GM23338 (cell line): ENCODE results near the gene EREG. TPM values are rescaled to one million over a fixed set of nuclear protein-coding genes. Genes with fewer than 3 reads are reported as not detected.

ENCODE experiments used
- ATAC-seq: fragments of 200-7000 bp; cut with Tn5 transposase; 3 replicates; pipeline ENCODE4 v1.9.1; 2020
- DNase-seq: peaks from one replicate; pipeline ENCODE4 v3.0.0-alpha.2; 2015; ENCODE audit warnings: low spot score
- H2AFZ ChIP-seq: fragments of 200-600 bp; sonication (generic); 2 replicates; pipeline ENCODE4 v1.8.0; 2016; ENCODE audit warnings: antibody characterized with exemption, mild to moderate bottlenecking, moderate library complexity
- H3F3A ChIP-seq: fragments of 200-600 bp; sonication (generic); replicated peaks from 2 replicates; pipeline ENCODE4 v1.8.0; 2017; ENCODE audit warnings: antibody characterized with exemption, mixed run types, low read depth
- H3K27ac ChIP-seq: fragments of 200-600 bp; sonication (generic); 2 replicates; pipeline ENCODE4 v1.6.1; 2016; ENCODE audit warnings: low read depth
- H3K27me3 ChIP-seq: fragments of 200-600 bp; sonication (generic); 2 replicates; pipeline ENCODE4 v1.8.0; 2016; ENCODE audit warnings: mild to moderate bottlenecking, mixed run types, moderate library complexity; ENCODE audit not compliant: insufficient read depth
- H3K36me3 ChIP-seq: fragments of 200-600 bp; sonication (generic); 2 replicates; pipeline ENCODE4 v1.8.0; 2016; ENCODE audit warnings: mild to moderate bottlenecking; ENCODE audit not compliant: insufficient read depth
- H3K4me1 ChIP-seq: fragments of 200-600 bp; sonication (generic); 2 replicates; pipeline ENCODE4 v1.8.0; 2016; ENCODE audit warnings: mild to moderate bottlenecking, moderate library complexity; ENCODE audit not compliant: insufficient read depth
- H3K4me2 ChIP-seq: fragments of 200-600 bp; sonication (generic); 2 replicates; pipeline ENCODE4 v1.7.1; 2017; ENCODE audit warnings: mixed run types
- H3K4me3 ChIP-seq: fragments of 200-600 bp; sonication (generic); 2 replicates; pipeline ENCODE4 v1.6.1; 2016; ENCODE audit warnings: mixed run types
- H3K79me2 ChIP-seq: fragments of 200-600 bp; sonication (generic); replicated peaks from 2 replicates; pipeline ENCODE4 v1.8.0; 2017; ENCODE audit warnings: mild to moderate bottlenecking; ENCODE audit not compliant: insufficient read depth
- H3K9me2 ChIP-seq: fragments of 200-600 bp; sonication (generic); 2 replicates; pipeline ENCODE4 v1.8.0; 2017; ENCODE audit not compliant: insufficient read depth
- H4K20me1 ChIP-seq: fragments of 200-600 bp; sonication (generic); replicated peaks from 2 replicates; pipeline ENCODE4 v1.8.0; 2017; ENCODE audit warnings: mild to moderate bottlenecking; ENCODE audit not compliant: insufficient read depth
- H3K27ac Mint-ChIP-seq: 2 replicates; pipeline ENCODE4 v1.8.0; 2020; ENCODE audit warnings: inconsistent platforms, mild to moderate bottlenecking, moderate library complexity, mixed read lengths
- H3K27me3 Mint-ChIP-seq: 3 replicates; pipeline ENCODE4 v1.8.0; 2022; ENCODE audit warnings: low read depth, mild to moderate bottlenecking, moderate library complexity, mixed read lengths, inconsistent platforms; ENCODE audit not compliant: insufficient read depth, poor library complexity
- H3K36me3 Mint-ChIP-seq: 3 replicates; pipeline ENCODE4 v1.8.0; 2021; ENCODE audit warnings: low read depth, mild to moderate bottlenecking, inconsistent platforms, moderate library complexity, mixed read lengths
- H3K4me1 Mint-ChIP-seq: 3 replicates; pipeline ENCODE4 v1.8.0; 2020; ENCODE audit warnings: mild to moderate bottlenecking, inconsistent platforms, mixed read lengths
- H3K4me3 Mint-ChIP-seq: 3 replicates; pipeline ENCODE4 v1.8.0; 2021; ENCODE audit warnings: moderate library complexity, mild to moderate bottlenecking, inconsistent platforms, mixed read lengths
- H3K9me3 Mint-ChIP-seq: 3 replicates; pipeline ENCODE4 v1.8.0; 2020; ENCODE audit warnings: moderate library complexity, mild to moderate bottlenecking, inconsistent platforms, mixed read lengths
- CREB1 ChIP-seq: fragments of 250-450 bp; sonication (Bioruptor Pico); IDR thresholded peaks from 2 replicates; pipeline ENCODE4 v1.5.0; 2020; ENCODE audit warnings: low read depth, mild to moderate bottlenecking, moderate library complexity
- CTCF ChIP-seq, 2 experiments: fragments of 200-600 bp in 1 of 2; sonication (generic) in 1 of 2; conservative IDR thresholded peaks; 2 replicates each; pipeline versions ENCODE4 v1.5.1 to v1.6.1; 2016 to 2017; ENCODE audit warnings: antibody characterized with exemption in 2 of 2, low read depth in 2 of 2, mild to moderate bottlenecking in 2 of 2, moderate library complexity in 1 of 2
- NANOG ChIP-seq: IDR thresholded peaks from 2 replicates; pipeline ENCODE4 v1.6.1; 2016; ENCODE audit warnings: antibody characterized with exemption, borderline replicate concordance
- POLR2AphosphoS5 ChIP-seq: IDR thresholded peaks from 2 replicates; pipeline ENCODE4 v1.6.1; 2016; ENCODE audit warnings: antibody characterized with exemption, low read depth
- REST ChIP-seq: IDR thresholded peaks from one replicate; pipeline ENCODE4 v1.6.1; 2018; ENCODE audit warnings: antibody characterized with exemption; ENCODE audit not compliant: unreplicated experiment
- ZNF331 ChIP-seq: fragments of 250-450 bp; sonication (Bioruptor Pico); IDR thresholded peaks from 2 replicates; pipeline ENCODE4 v1.5.0; 2020; ENCODE audit warnings: low read depth, mild to moderate bottlenecking, moderate library complexity
- polyA plus RNA-seq: library from polyadenylated mRNA; unstranded; fragments of >200 nt; fragmentation: Nextera tagmentation; extraction: Ambion mirVana; gene quantifications from 2 replicates; pipeline ENCODE4 v1.2.1, GENCODE V29; 2016
- total RNA-seq: library from RNA; depleted of rRNA; stranded (reverse); fragments of >200 nt; shearing (Covaris generic); gene quantifications from 2 replicates; pipeline ENCODE4 v1.2.3, GENCODE V29; 2014
- TF ChIP-seq, protein P1 (sequence below): IDR thresholded peaks from 2 replicates; pipeline ENCODE4 v1.6.1; 2016; ENCODE audit warnings: antibody characterized with exemption

EREG gene
- total and polyA plus RNA-seq, 2 experiments from 2014 or later = not detected

- no peak overlapping the region for H3K27ac ChIP-seq
- DNase-seq (peak; percentile 63), ATAC-seq (peak; percentile 75)
Observed at GRCh38 chr4:74376888-74377483, 12.0 kb downstream of the EREG start.

DNA sequence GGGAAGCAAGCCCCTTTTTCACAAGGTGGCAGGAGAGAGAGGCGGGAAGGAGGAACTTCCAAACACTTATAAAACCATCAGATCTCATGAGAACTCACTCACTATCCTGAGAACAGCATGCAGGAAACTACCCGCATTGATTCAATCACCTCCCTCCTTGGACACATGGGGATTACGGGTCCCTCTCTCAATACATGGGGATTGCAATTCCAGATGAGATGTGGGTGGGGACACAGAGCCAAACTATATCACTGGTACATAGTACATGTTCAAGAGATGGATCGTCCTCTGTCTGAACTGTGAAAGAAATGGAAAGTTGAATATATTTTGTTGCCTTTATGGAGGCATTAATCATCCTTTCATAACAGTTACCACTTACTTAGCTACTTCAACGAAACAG, 12.8 kb downstream of the EREG start:
- no peaks in the 10 kb centered on the region for H3K36me3 Mint-ChIP-seq
- H3K4me1 Mint-ChIP-seq = no peaks in the 10 kb centered on the region
- H3K27me3 ChIP-seq = no peaks in the 10 kb centered on the region
- H4K20me1 ChIP-seq = no peaks in the 10 kb centered on the region
- H3K9me2 ChIP-seq = no peaks in the 10 kb centered on the region
- H3K4me3 Mint-ChIP-seq = no peak overlapping the region
- no peak overlapping the region for H2AFZ ChIP-seq
- H3K27ac ChIP-seq = no peak overlapping the region
- no peaks in the 10 kb centered on the region for H3K79me2 ChIP-seq
- no peaks in the 10 kb centered on the region for H3K27me3 Mint-ChIP-seq
- H3F3A ChIP-seq = no peaks in the 10 kb centered on the region
- ATAC-seq (0 out of 3 replicates have a peak, but pooled peaks have one; percentile 29), DNase-seq (peak; percentile 10)
- H3K36me3 ChIP-seq = no peaks in the 10 kb centered on the region
- no peak overlapping the region for H3K27ac Mint-ChIP-seq
- H3K4me3 ChIP-seq = no peak overlapping the region
- H3K9me3 Mint-ChIP-seq = no peaks in the 10 kb centered on the region
- no peaks in the 10 kb centered on the region for H3K4me1 ChIP-seq
- H3K4me2 ChIP-seq = no peak overlapping the region
- TF ChIP-seq CREB1 (CRISPR knock-in tag) (no peak), CTCF (conservative IDR thresholded peaks at IDR 0.05; ENCODE audit: low read depth in 2 of 2) (peak in 1 of 2 experiments; percentile 43; a peak in 2 of 4 replicates)

More at GRCh38 chr4:74376888-74377483, 12.0 kb downstream of the EREG start:
- no peaks in the 10 kb centered on the region for H3K4me1 Mint-ChIP-seq
- no peaks in the 10 kb centered on the region for H3K27me3 Mint-ChIP-seq
- Histone ChIP-seq H3K4me2 (no peak overlapping the region), H3K27me3 (no peaks in the 10 kb centered on the region), H3K79me2 (no peaks in the 10 kb centered on the region), H4K20me1 (no peaks in the 10 kb centered on the region), H3F3A (no peaks in the 10 kb centered on the region), H3K9me2 (no peaks in the 10 kb centered on the region), H3K4me1 (no peaks in the 10 kb centered on the region), H3K36me3 (no peaks in the 10 kb centered on the region), H2AFZ (no peak overlapping the region), H3K4me3 (no peak overlapping the region)
- no peaks in the 10 kb centered on the region for H3K9me3 Mint-ChIP-seq
- no peaks in the 10 kb centered on the region for H3K36me3 Mint-ChIP-seq
- H3K27ac Mint-ChIP-seq = no peak overlapping the region
- TF ChIP-seq CTCF (conservative IDR thresholded peaks at IDR 0.05; ENCODE audit: low read depth in 2 of 2) (peak; percentile 68 to 72), CREB1 (CRISPR knock-in tag) (no peak)
- no peak overlapping the region for H3K4me3 Mint-ChIP-seq

- no peaks in the 10 kb centered on the region for H4K20me1 ChIP-seq
- no peaks in the 10 kb centered on the region for H3K9me2 ChIP-seq
- no peaks in the 10 kb centered on the region for H3K36me3 ChIP-seq
- no peaks in the 10 kb centered on the region for H3K36me3 Mint-ChIP-seq
- no peaks in the 10 kb centered on the region for H3K4me1 Mint-ChIP-seq
- no peak overlapping the region for H2AFZ ChIP-seq
- no peak for ATAC-seq
- no peak overlapping the region for H3K4me3 ChIP-seq
- no peaks in the 10 kb centered on the region for H3K79me2 ChIP-seq
- DNase-seq = no peak
- no peak overlapping the region for H3K4me3 Mint-ChIP-seq
- H3K27me3 ChIP-seq = no peaks in the 10 kb centered on the region
- H3F3A ChIP-seq = no peaks in the 10 kb centered on the region
- no peaks in the 10 kb centered on the region for H3K9me3 Mint-ChIP-seq
- H3K27me3 Mint-ChIP-seq = no peaks in the 10 kb centered on the region
- no peaks in the 10 kb centered on the region for H3K4me1 ChIP-seq
- no peak overlapping the region for H3K27ac ChIP-seq
- no peak overlapping the region for H3K27ac Mint-ChIP-seq
- H3K4me2 ChIP-seq = no peak overlapping the region
- TF ChIP-seq NANOG (no peak), ZNF331 (CRISPR knock-in tag) (no peak), CREB1 (CRISPR knock-in tag) (no peak), REST (no peak), POLR2AphosphoS5 (no peak)
- TF ChIP-seq, protein P1, sequence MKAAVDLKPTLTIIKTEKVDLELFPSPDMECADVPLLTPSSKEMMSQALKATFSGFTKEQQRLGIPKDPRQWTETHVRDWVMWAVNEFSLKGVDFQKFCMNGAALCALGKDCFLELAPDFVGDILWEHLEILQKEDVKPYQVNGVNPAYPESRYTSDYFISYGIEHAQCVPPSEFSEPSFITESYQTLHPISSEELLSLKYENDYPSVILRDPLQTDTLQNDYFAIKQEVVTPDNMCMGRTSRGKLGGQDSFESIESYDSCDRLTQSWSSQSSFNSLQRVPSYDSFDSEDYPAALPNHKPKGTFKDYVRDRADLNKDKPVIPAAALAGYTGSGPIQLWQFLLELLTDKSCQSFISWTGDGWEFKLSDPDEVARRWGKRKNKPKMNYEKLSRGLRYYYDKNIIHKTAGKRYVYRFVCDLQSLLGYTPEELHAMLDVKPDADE = no peak
Observed at GRCh38 chr4:74378573-74378972, 13.6 kb downstream of the EREG start.
